Measurements from ENCODE around the gene TRAPPC14. TPM values are rescaled to one million over a fixed set of nuclear protein-coding genes. Genes with fewer than 3 reads are reported as not detected.

TRAPPC14 gene
- polyA plus RNA-seq, 1 of the 3 experiments (the other 2 are of a cell fraction), result 13.9 TPM

GRCh38 chr7:100160067-100160466, 1.5 kb upstream of the TRAPPC14 start:
- no peaks in the 10 kb centered on the region for H3F3A ChIP-seq (replicated peaks; ENCODE audit: insufficient read depth)
- H3K27me3 ChIP-seq (ENCODE audit: insufficient read depth), result no peaks in the 10 kb centered on the region
- no peaks in the 10 kb centered on the region for H3K9me3 ChIP-seq
- H3K4me2 ChIP-seq, result no peak overlapping the region
- peaks cover 11 to 19% of the 10 kb centered on the region in 2 experiments; a peak in 2 of 4 replicates for H3K4me1 ChIP-seq (ENCODE audit: control insufficient read depth in 1 of 2, insufficient read depth in 2 of 2, low read depth in 1 of 2, low read length in 1 of 2)
- no peaks in the 10 kb centered on the region for H3K9me2 ChIP-seq
- no peak for TF ChIP-seq EZH2phosphoT487 (IDR thresholded peaks at IDR 0.05; ENCODE audit: borderline replicate concordance, low read depth)
- TF ChIP-seq GABPA (IDR thresholded peaks at IDR 0.05; ENCODE audit: low read depth), result no peak
- no peak for TF ChIP-seq CTCF (IDR thresholded peaks at IDR 0.05)
- TF ChIP-seq RXRA (IDR thresholded peaks at IDR 0.05; ENCODE audit: borderline replicate concordance, low read depth), result no peak
- TF ChIP-seq RFX5 (IDR thresholded peaks at IDR 0.05; ENCODE audit: low read length), result no peak
- no peak for TF ChIP-seq ZBTB33 (IDR thresholded peaks at IDR 0.05; ENCODE audit: borderline replicate concordance, low read depth)
- no peak for TF ChIP-seq TEAD4 (IDR thresholded peaks at IDR 0.05; ENCODE audit: borderline replicate concordance, insufficient read depth)
- H3K27ac ChIP-seq (ENCODE audit: low read depth in 2 of 2, low read length in 1 of 2), result no peak overlapping the region
- POLR2A ChIA-PET, result interaction anchor here (4.3 kb wide), 1 partner anchor 12 kb away, joined by 25 read pairs; the partner anchor contains the start of gene LAMTOR4
- H4K20me1 ChIP-seq (ENCODE audit: insufficient read depth), result peaks cover 20% of the 10 kb centered on the region
- CTCF ChIA-PET, result interaction anchor here (0.6 to 3.2 kb wide), 8 partner anchors 8 to 1991 kb away, joined by 3 to 16 read pairs (median 4); partner anchors contain the start of genes GAL3ST4, GPC2 and STAG3
- no peak overlapping the region for H2AFZ ChIP-seq (ENCODE audit: low read depth)
- DNase-seq, result no peak
- no peak overlapping the region for H3K9ac ChIP-seq
- no peak overlapping the region for H3K4me3 ChIP-seq (ENCODE audit: low read depth in 2 of 2, low read length in 1 of 2)
- 97% methylated on average over 15 of the region's 18 CpGs for WGBS (ENCODE audit: low lambda C conversion rate)
- H3K36me3 ChIP-seq (replicated peaks in 1 of 2; ENCODE audit: control insufficient read depth in 1 of 2, insufficient read depth in 2 of 2, low read length in 1 of 2), result peaks cover 18 to 20% of the 10 kb centered on the region in 2 experiments
- H3K79me2 ChIP-seq (ENCODE audit: insufficient read depth), result peaks cover 35% of the 10 kb centered on the region

- peaks cover 21 to 28% of the 10 kb centered on the region in 2 experiments for H3K36me3 ChIP-seq (replicated peaks in 1 of 2; ENCODE audit: control insufficient read depth in 1 of 2, insufficient read depth in 2 of 2, low read length in 1 of 2)
- peaks cover 20% of the 10 kb centered on the region for H4K20me1 ChIP-seq (ENCODE audit: insufficient read depth)
- ChIA-PET POLR2A (interaction anchor here (0.6 to 4.3 kb wide), 2 partner anchors 9 to 11 kb away, joined by 4 to 25 read pairs; partner anchors contain the start of genes GAL3ST4 and LAMTOR4), CTCF (interaction anchor here (0.7 to 3.2 kb wide), 8 partner anchors 9 to 77 kb away, joined by 3 to 16 read pairs (median 4); partner anchors contain the start of genes GAL3ST4, GPC2, LAMTOR4 and STAG3)
- no peaks in the 10 kb centered on the region for H3K27me3 ChIP-seq (ENCODE audit: insufficient read depth)
- peaks cover 5% of the 10 kb centered on the region for H3F3A ChIP-seq (replicated peaks; ENCODE audit: insufficient read depth)
- peak; percentile 39 for DNase-seq
- peak overlapping the region; percentile 83 for H2AFZ ChIP-seq (ENCODE audit: low read depth)
- no peaks in the 10 kb centered on the region for H3K9me2 ChIP-seq
- TF ChIP-seq MAX (IDR thresholded peaks at IDR 0.05; ENCODE audit: low read depth) (no peak), JUND (IDR thresholded peaks at IDR 0.05) (no peak), TEAD4 (IDR thresholded peaks at IDR 0.05; ENCODE audit: borderline replicate concordance, insufficient read depth) (no peak), YY1 (IDR thresholded peaks at IDR 0.05; ENCODE audit: low read depth) (no peak), CTCF (IDR thresholded peaks at IDR 0.05) (no peak)
- peak overlapping the region; percentile 36 to 62; a peak in 3 of 4 replicates for H3K27ac ChIP-seq (ENCODE audit: low read depth in 2 of 2, low read length in 1 of 2)
- WGBS (ENCODE audit: low lambda C conversion rate), result 87% methylated on average over 7 of the region's 7 CpGs
- H3K4me3 ChIP-seq (ENCODE audit: low read depth in 2 of 2, low read length in 1 of 2), result peak overlapping the region; percentile 87 to 93
- H3K9me3 ChIP-seq, result no peaks in the 10 kb centered on the region
- peak overlapping the region; percentile 85 for H3K9ac ChIP-seq
- peak overlapping the region; percentile 100 for H3K4me2 ChIP-seq
- H3K4me1 ChIP-seq (ENCODE audit: control insufficient read depth in 1 of 2, insufficient read depth in 2 of 2, low read depth in 1 of 2, low read length in 1 of 2), result peaks cover 11 to 19% of the 10 kb centered on the region in 2 experiments; a peak in 2 of 4 replicates
- peaks cover 40% of the 10 kb centered on the region for H3K79me2 ChIP-seq (ENCODE audit: insufficient read depth)
Measured at GRCh38 chr7:100159099-100159623, 638 bp upstream of the TRAPPC14 start.
